IMR-90 (cell line): ENCODE measurements around the gene CHD3. TPM values are rescaled to one million over a fixed set of nuclear protein-coding genes. Genes with fewer than 3 reads are reported as not detected.

Experiments used
- ATAC-seq: fragments of 200-7000 bp; cut with Tn5 transposase; 2 replicates; pipeline ENCODE4 v1.9.1; 2020; ENCODE audit warnings: low read depth, mild to moderate bottlenecking, moderate library complexity
- BruUV-seq: library from RNA; stranded (reverse); fragments of 400-500 nt; replicated peaks from 2 replicates; lab custom pipeline; 2021; lab: Mats Ljungman, UMichigan
- CTCF ChIA-PET: fragments of 300-600 bp; formaldehyde crosslinking; extraction: SDS; loops from one replicate; lab custom pipeline; 2021; ENCODE audit warnings: antibody characterized with exemption; lab: Yijun Ruan, JAX
- POLR2A ChIA-PET: fragments of 300-600 bp; sonication (Branson Sonifier 250); formaldehyde crosslinking; loops from one replicate; lab custom pipeline; 2022; ENCODE audit warnings: antibody characterized with exemption; ENCODE audit not compliant: unreplicated experiment; lab: Charles Lee
- DNase-seq: peaks from one replicate; pipeline ENCODE4 v3.0.0; 2013
- H2AFZ ChIP-seq: replicated peaks from 2 replicates; pipeline ENCODE3; 2013; ENCODE audit warnings: low read length, mild to moderate bottlenecking; ENCODE audit not compliant: poor library complexity
- H2AK5ac ChIP-seq: 2 replicates; pipeline ENCODE4 v1.6.1; 2013; ENCODE audit warnings: low read depth, low read length, inconsistent platforms
- H2AK9ac ChIP-seq: replicated peaks from 2 replicates; pipeline ENCODE3; 2013; ENCODE audit warnings: mild to moderate bottlenecking, low read depth, low read length, moderate library complexity; ENCODE audit not compliant: poor library complexity
- H2BK120ac ChIP-seq: 2 replicates; pipeline ENCODE4 v1.6.1; 2013; ENCODE audit warnings: low read depth, low read length, inconsistent platforms
- H2BK15ac ChIP-seq: 3 replicates; pipeline ENCODE4 v1.6.1; 2013; ENCODE audit warnings: low read depth, low read length, inconsistent platforms
- H2BK20ac ChIP-seq: 2 replicates; pipeline ENCODE4 v1.6.1; 2013; ENCODE audit warnings: low read depth, mild to moderate bottlenecking, inconsistent platforms, low read length, moderate library complexity
- H2BK5ac ChIP-seq: 2 replicates; pipeline ENCODE4 v1.6.1; 2013; ENCODE audit warnings: mild to moderate bottlenecking, low read depth, low read length, inconsistent platforms; ENCODE audit not compliant: poor library complexity, severe bottlenecking
- H3K14ac ChIP-seq: replicated peaks from 2 replicates; pipeline ENCODE4 v1.6.1; 2013; ENCODE audit warnings: low read depth, low read length, inconsistent platforms
- H3K18ac ChIP-seq: 2 replicates; pipeline ENCODE4 v1.6.1; 2013; ENCODE audit warnings: low read depth, low read length, control low read depth
- H3K23ac ChIP-seq: 2 replicates; pipeline ENCODE4 v1.6.1; 2013; ENCODE audit warnings: low read depth, low read length, inconsistent platforms
- H3K27ac ChIP-seq: 2 replicates; pipeline ENCODE4 v1.5.1; 2013; ENCODE audit warnings: mild to moderate bottlenecking, control low read depth, low read length; ENCODE audit not compliant: insufficient read depth
- H3K27me3 ChIP-seq: 2 replicates; pipeline ENCODE4 v1.6.1; 2013; ENCODE audit warnings: low read length; ENCODE audit not compliant: control insufficient read depth, insufficient read depth
- H3K36me3 ChIP-seq: 2 replicates; pipeline ENCODE4 v1.6.1; 2013; ENCODE audit warnings: low read length, mixed read lengths; ENCODE audit not compliant: control insufficient read depth, insufficient read depth
- H3K4ac ChIP-seq: 2 replicates; pipeline ENCODE4 v1.6.1; 2013; ENCODE audit warnings: low read depth, low read length, inconsistent platforms
- H3K4me1 ChIP-seq: 2 replicates; pipeline ENCODE4 v1.6.1; 2013; ENCODE audit warnings: low read length, mixed read lengths; ENCODE audit not compliant: control insufficient read depth, insufficient read depth
- H3K4me2 ChIP-seq: 2 replicates; pipeline ENCODE4 v1.6.1; 2013; ENCODE audit warnings: low read depth, mild to moderate bottlenecking, control low read depth, low read length, moderate library complexity
- H3K4me3 ChIP-seq: 2 replicates; pipeline ENCODE4 v1.5.1; 2013; ENCODE audit warnings: low read depth, mild to moderate bottlenecking, control low read depth, low read length, moderate library complexity; ENCODE audit not compliant: insufficient read depth
- H3K56ac ChIP-seq: 2 replicates; pipeline ENCODE4 v1.6.1; 2013; ENCODE audit warnings: low read length, inconsistent platforms; ENCODE audit not compliant: insufficient read depth; ENCODE audit errors: extremely low read depth
- H3K79me1 ChIP-seq, 2 experiments: 2 replicates each; pipeline ENCODE4 v1.6.1; 2013; ENCODE audit warnings: low read length in 2 of 2, inconsistent platforms in 1 of 2, low read depth in 1 of 2
- H3K9ac ChIP-seq: 2 replicates; pipeline ENCODE4 v1.6.1; 2013; ENCODE audit warnings: low read depth, low read length, control low read depth
- H3K9me1 ChIP-seq: 2 replicates; pipeline ENCODE4 v1.6.1; 2013; ENCODE audit warnings: low read length, inconsistent platforms; ENCODE audit not compliant: insufficient read depth
- H3K9me3 ChIP-seq: 2 replicates; pipeline ENCODE4 v1.6.1; 2013; ENCODE audit warnings: low read length; ENCODE audit not compliant: control insufficient read depth, insufficient read depth
- H4K20me1 ChIP-seq: 2 replicates; pipeline ENCODE4 v1.6.1; 2013; ENCODE audit warnings: low read length, inconsistent platforms; ENCODE audit not compliant: insufficient read depth
- H4K5ac ChIP-seq: 2 replicates; pipeline ENCODE4 v1.6.1; 2013; ENCODE audit warnings: mild to moderate bottlenecking, low read depth, low read length, control low read depth
- H4K8ac ChIP-seq, 2 experiments: 2 replicates each; pipeline ENCODE4 v1.6.1; 2013; ENCODE audit warnings: low read depth in 2 of 2, low read length in 2 of 2, control low read depth in 1 of 2, inconsistent platforms in 1 of 2
- H4K91ac ChIP-seq: 2 replicates; pipeline ENCODE4 v1.6.1; 2013; ENCODE audit warnings: low read depth, low read length, inconsistent platforms; ENCODE audit not compliant: insufficient read depth
- CHD1 ChIP-seq: IDR thresholded peaks from 2 replicates; pipeline ENCODE4 v1.6.1; 2012; ENCODE audit warnings: low read depth, low read length, improper control_type of control experiment
- ELK1 ChIP-seq: fragments of 150-350 bp; IDR thresholded peaks from 2 replicates; pipeline ENCODE4 v1.6.1; 2016; ENCODE audit warnings: low read depth, mild to moderate bottlenecking, low read length, moderate library complexity, borderline replicate concordance
- MAFK ChIP-seq: IDR thresholded peaks from 2 replicates; pipeline ENCODE4 v1.6.1; 2012; ENCODE audit warnings: low read depth, low read length, improper control_type of control experiment
- MAZ ChIP-seq: IDR thresholded peaks from 2 replicates; pipeline ENCODE4 v1.6.1; 2012; ENCODE audit warnings: low read depth, mild to moderate bottlenecking, low read length, improper control_type of control experiment, moderate library complexity, borderline replicate concordance
- NFE2L2 ChIP-seq: fragments of 150-350 bp; IDR thresholded peaks from 2 replicates; pipeline ENCODE4 v1.6.1; 2016; ENCODE audit warnings: low read depth, mild to moderate bottlenecking, low read length
- RAD21 ChIP-seq: IDR thresholded peaks from 2 replicates; pipeline ENCODE4 v1.6.1; 2012; ENCODE audit warnings: low read length, improper control_type of control experiment
- SMC3 ChIP-seq: fragments of 150-350 bp; IDR thresholded peaks from 2 replicates; pipeline ENCODE4 v1.6.1; 2016; ENCODE audit warnings: low read depth, mild to moderate bottlenecking, antibody characterized with exemption, low read length, moderate library complexity
- USF2 ChIP-seq: fragments of 150-350 bp; IDR thresholded peaks from 2 replicates; pipeline ENCODE4 v1.6.1; 2017; ENCODE audit warnings: mild to moderate bottlenecking, antibody characterized with exemption, low read length, low read depth
- WGBS, 2 experiments: methylation state at CpG; one replicate each; pipeline versions ENCODE4 v1.1.5 to v1.1.7; 2013; ENCODE audit warnings: missing lambda C conversion rate in 2 of 2; ENCODE audit not compliant: insufficient read length in 1 of 2; ENCODE audit errors: extremely low coverage in 2 of 2; 5-methylcytosine and 5-hydroxymethylcytosine counted together
- dilution Hi-C: fragments of 300-500 bp; cut with HindIII; formaldehyde crosslinking; loops from one replicate; pipeline ENCODE4 v1.14.3; 2018; ENCODE audit warnings: low sequenced_read_pairs; ENCODE audit not compliant: unreplicated experiment
- in situ Hi-C: fragments of 300-500 bp; cut with MboI; formaldehyde crosslinking; loops from 3 replicates; pipeline ENCODE4 v1.14.3; 2019; ENCODE audit warnings: low sequenced_read_pairs, inconsistent platforms, mixed read lengths
- intact Hi-C: fragments of 100-400 bp; cut with micrococcal nuclease; formaldehyde crosslinking; loops from 2 replicates; pipeline ENCODE4 v1.10.0; 2022
- polyA plus RNA-seq, 3 experiments: library from polyadenylated mRNA; depleted of rRNA; stranded (reverse); fragments of >200 nt; gene quantifications; 2 replicates each; pipeline ENCODE4 v1.2.3, GENCODE V29; 2012; ENCODE audit warnings: low replicate concordance in 1 of 3
- total RNA-seq: library from RNA; depleted of rRNA; stranded (reverse); fragments of >200 nt; gene quantifications from 2 replicates; pipeline ENCODE4 v1.2.3, GENCODE V29; 2012

CHD3 gene
- total and polyA plus RNA-seq, 2 of the 4 experiments (the other 2 are of a cell fraction): 65.4 to 78.1 TPM

GRCh38 chr17:7881276-7882054 is 7.1 kb upstream of the CHD3 start (continued):
- no peak for TF ChIP-seq RAD21

GRCh38 chr17:7882068-7882467 is 6.5 kb upstream of the CHD3 start:
- no peak for DNase-seq
- BruUV-seq: no TSS peak

More at GRCh38 chr17:7882068-7882467, 6.5 kb upstream of the CHD3 start:
- Histone ChIP-seq H3K27ac (no peak overlapping the region), H3K79me1 (peaks cover 4 to 38% of the 10 kb centered on the region in 2 experiments; a peak in 3 of 4 replicates), H2BK15ac (no peak overlapping the region), H2BK120ac (no peak overlapping the region), H3K4me3 (no peak overlapping the region), H3K9ac (no peak overlapping the region), H3K14ac (no peak overlapping the region), H4K91ac (no peak overlapping the region), H3K36me3 (peaks cover 17% of the 10 kb centered on the region), H3K23ac (peak overlapping the region; percentile 24; the same call in 1 of the 2 replicates), H3K18ac (no peak overlapping the region), H4K5ac (no peak overlapping the region), H4K20me1 (no peaks in the 10 kb centered on the region), H3K4me1 (peaks cover 8% of the 10 kb centered on the region), H3K4me2 (no peak overlapping the region; the same call in 1 of the 2 replicates), H3K9me3 (no peaks in the 10 kb centered on the region), H2AFZ (no peak overlapping the region), H2AK5ac (peak overlapping the region; percentile 63), H3K4ac (no peak overlapping the region; the same call in 1 of the 2 replicates), H4K8ac (no peak overlapping the region), H2AK9ac (peak overlapping the region; percentile 6), H2BK20ac (no peak overlapping the region), H3K56ac (no peak overlapping the region), H3K9me1 (peaks cover 5% of the 10 kb centered on the region; the same call in 1 of the 2 replicates), H3K27me3 (no peaks in the 10 kb centered on the region), H2BK5ac (no peak overlapping the region)
- TF ChIP-seq ELK1 (no peak), MAZ (no peak), CHD1 (no peak), SMC3 (no peak), MAFK (no peak), RAD21 (no peak), NFE2L2 (no peak), USF2 (no peak)
- intact Hi-C loops (no loop called here), in situ Hi-C loops (no loop called here), dilution Hi-C loops (no loop called here)
- ChIA-PET POLR2A (no interaction called here), CTCF (no interaction called here)
- WGBS, 2 experiments: no CpG with 5 or more reads among the region's 7 CpGs
- ATAC-seq: no peak
